Measurements from ENCODE around the gene SPINK8.

SPINK8 gene

DNA sequence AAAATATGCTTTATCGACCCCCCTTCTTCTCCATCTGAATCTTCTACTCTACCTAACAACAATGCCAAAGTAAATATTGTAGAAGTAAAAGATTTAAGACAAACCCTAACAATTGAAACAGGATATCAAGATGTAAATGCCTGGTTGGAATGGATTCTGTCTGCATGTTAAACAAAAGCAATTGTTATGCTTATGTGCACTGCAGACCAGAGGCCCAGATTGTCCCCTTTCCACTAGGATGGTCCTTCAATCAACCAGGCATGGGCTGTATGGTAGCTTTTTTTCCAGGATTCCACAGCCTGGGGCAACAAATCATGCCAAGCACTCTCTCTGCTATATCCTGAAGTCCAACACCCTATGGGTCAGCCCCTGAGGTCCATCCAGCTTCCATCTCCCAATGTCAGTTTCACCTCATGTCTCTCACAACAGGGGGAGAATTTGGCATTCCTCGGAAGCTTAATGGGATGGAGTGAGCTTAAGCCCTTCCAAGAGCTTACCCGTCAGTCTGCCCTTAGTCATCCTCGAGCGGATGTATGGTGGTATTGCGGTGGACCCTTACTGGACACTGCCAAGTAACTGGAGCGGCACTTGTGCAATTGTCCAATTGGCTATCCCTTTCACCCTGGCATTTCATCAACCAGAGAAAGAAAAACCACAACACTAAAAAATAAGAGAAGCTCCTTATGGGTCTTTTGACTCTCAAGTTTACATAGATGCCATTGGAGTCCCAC, 56.4 kb downstream of the SPINK8 start:
- no peak for TF ChIP-seq TCF4 (CRISPR knock-in tag; IDR thresholded peaks at IDR 0.05; ENCODE audit: borderline replicate concordance)
- no peak for TF ChIP-seq RARB (CRISPR knock-in tag; IDR thresholded peaks at IDR 0.05)
- ATAC-seq, result no peak

DNA sequence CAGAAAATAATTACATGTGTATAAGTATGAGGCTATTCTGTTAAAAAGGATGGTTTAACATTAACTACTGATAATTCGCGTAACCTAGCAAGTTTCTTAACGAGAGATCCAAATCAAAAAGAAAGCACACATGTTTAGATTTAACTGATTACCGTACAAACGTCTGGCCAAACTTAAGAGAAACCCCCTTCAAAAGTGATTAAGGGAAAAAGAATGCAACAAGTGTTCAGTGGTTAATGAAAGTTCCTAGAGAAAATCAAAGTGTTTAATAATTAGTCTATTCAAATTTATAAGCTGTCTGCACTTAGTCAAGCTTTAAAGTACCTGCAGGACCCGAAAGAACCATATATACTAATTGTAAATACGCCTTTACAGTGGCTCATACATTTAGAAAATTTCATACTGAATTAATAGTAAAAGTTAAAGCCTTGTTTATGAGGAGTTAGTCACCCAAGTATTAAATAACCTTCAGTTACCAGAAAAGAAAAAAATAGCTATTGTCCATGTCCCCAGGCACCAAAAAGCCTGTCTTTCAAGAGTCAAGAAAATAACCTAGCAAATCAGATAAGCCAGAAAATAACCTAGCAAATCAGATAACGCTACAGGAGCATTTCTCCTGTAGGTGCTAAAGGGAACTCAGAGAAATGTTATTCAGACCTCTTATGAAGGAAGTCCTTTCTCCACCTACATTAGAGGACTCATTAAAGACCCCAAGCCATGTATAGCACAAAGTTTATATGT, 58.0 kb downstream of the SPINK8 start:
- TF ChIP-seq, protein P1, sequence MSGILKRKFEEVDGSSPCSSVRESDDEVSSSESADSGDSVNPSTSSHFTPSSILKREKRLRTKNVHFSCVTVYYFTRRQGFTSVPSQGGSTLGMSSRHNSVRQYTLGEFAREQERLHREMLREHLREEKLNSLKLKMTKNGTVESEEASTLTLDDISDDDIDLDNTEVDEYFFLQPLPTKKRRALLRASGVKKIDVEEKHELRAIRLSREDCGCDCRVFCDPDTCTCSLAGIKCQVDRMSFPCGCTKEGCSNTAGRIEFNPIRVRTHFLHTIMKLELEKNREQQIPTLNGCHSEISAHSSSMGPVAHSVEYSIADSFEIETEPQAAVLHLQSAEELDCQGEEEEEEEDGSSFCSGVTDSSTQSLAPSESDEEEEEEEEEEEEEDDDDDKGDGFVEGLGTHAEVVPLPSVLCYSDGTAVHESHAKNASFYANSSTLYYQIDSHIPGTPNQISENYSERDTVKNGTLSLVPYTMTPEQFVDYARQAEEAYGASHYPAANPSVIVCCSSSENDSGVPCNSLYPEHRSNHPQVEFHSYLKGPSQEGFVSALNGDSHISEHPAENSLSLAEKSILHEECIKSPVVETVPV (CRISPR knock-in tag; IDR thresholded peaks at IDR 0.05), result no peak
- TF ChIP-seq ZFP3 (CRISPR knock-in tag; IDR thresholded peaks at IDR 0.05) (no peak), CSDC2 (CRISPR knock-in tag; IDR thresholded peaks at IDR 0.05) (no peak), ZC3H10 (CRISPR knock-in tag; IDR thresholded peaks at IDR 0.05) (no peak), ARNTL (CRISPR knock-in tag; IDR thresholded peaks at IDR 0.05; ENCODE audit: borderline replicate concordance, low read depth) (no peak), ZNF8 (CRISPR knock-in tag; IDR thresholded peaks at IDR 0.05) (no peak), OSR1 (CRISPR knock-in tag; IDR thresholded peaks at IDR 0.05) (no peak), ESRRG (CRISPR knock-in tag; IDR thresholded peaks at IDR 0.05) (no peak), ZNF70 (CRISPR knock-in tag; IDR thresholded peaks at IDR 0.05) (no peak), TCF4 (CRISPR knock-in tag; IDR thresholded peaks at IDR 0.05; ENCODE audit: borderline replicate concordance) (no peak), ISL1 (CRISPR knock-in tag; IDR thresholded peaks at IDR 0.05) (no peak)
- TF ChIP-seq, protein P2, sequence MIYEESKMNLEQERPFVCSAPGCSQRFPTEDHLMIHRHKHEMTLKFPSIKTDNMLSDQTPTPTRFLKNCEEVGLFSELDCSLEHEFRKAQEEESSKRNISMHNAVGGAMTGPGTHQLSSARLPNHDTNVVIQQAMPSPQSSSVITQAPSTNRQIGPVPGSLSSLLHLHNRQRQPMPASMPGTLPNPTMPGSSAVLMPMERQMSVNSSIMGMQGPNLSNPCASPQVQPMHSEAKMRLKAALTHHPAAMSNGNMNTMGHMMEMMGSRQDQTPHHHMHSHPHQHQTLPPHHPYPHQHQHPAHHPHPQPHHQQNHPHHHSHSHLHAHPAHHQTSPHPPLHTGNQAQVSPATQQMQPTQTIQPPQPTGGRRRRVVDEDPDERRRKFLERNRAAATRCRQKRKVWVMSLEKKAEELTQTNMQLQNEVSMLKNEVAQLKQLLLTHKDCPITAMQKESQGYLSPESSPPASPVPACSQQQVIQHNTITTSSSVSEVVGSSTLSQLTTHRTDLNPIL (CRISPR knock-in tag; IDR thresholded peaks at IDR 0.05; ENCODE audit: low read depth), result no peak
- no peak for ATAC-seq

DNA sequence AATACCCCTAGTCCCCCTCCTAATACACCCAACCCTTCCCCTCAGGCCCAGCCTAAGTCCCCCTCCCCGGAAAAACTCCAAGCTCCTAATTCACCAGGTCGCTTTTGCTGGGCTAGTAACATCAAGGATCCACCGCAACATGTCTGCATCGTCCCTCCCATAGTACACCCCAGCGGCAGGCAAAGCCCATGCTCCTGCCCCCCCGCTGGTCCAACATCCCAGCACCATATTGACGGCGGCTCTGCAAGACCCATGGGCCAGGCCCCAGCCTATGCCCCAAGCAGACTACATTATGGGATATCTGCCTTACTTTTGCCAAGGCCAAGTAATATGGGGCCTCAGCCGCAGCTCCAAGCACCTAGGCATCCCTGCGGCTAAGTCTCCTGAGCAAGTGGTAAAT, 59.0 kb downstream of the SPINK8 start:
- ATAC-seq, result no peak
- TF ChIP-seq ESRRG (CRISPR knock-in tag; IDR thresholded peaks at IDR 0.05), result no peak
- TF ChIP-seq ZFP30 (CRISPR knock-in tag; IDR thresholded peaks at IDR 0.05), result no peak
- TF ChIP-seq, protein P3, sequence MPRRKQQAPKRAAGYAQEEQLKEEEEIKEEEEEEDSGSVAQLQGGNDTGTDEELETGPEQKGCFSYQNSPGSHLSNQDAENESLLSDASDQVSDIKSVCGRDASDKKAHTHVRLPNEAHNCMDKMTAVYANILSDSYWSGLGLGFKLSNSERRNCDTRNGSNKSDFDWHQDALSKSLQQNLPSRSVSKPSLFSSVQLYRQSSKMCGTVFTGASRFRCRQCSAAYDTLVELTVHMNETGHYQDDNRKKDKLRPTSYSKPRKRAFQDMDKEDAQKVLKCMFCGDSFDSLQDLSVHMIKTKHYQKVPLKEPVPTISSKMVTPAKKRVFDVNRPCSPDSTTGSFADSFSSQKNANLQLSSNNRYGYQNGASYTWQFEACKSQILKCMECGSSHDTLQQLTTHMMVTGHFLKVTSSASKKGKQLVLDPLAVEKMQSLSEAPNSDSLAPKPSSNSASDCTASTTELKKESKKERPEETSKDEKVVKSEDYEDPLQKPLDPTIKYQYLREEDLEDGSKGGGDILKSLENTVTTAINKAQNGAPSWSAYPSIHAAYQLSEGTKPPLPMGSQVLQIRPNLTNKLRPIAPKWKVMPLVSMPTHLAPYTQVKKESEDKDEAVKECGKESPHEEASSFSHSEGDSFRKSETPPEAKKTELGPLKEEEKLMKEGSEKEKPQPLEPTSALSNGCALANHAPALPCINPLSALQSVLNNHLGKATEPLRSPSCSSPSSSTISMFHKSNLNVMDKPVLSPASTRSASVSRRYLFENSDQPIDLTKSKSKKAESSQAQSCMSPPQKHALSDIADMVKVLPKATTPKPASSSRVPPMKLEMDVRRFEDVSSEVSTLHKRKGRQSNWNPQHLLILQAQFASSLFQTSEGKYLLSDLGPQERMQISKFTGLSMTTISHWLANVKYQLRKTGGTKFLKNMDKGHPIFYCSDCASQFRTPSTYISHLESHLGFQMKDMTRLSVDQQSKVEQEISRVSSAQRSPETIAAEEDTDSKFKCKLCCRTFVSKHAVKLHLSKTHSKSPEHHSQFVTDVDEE (CRISPR knock-in tag; IDR thresholded peaks at IDR 0.05), result no peak
- no peak for TF ChIP-seq ISL1 (CRISPR knock-in tag; IDR thresholded peaks at IDR 0.05)
- no peak for TF ChIP-seq OSR1 (CRISPR knock-in tag; IDR thresholded peaks at IDR 0.05)
- no peak for TF ChIP-seq TCF4 (CRISPR knock-in tag; IDR thresholded peaks at IDR 0.05; ENCODE audit: borderline replicate concordance)
- TF ChIP-seq, protein P4, sequence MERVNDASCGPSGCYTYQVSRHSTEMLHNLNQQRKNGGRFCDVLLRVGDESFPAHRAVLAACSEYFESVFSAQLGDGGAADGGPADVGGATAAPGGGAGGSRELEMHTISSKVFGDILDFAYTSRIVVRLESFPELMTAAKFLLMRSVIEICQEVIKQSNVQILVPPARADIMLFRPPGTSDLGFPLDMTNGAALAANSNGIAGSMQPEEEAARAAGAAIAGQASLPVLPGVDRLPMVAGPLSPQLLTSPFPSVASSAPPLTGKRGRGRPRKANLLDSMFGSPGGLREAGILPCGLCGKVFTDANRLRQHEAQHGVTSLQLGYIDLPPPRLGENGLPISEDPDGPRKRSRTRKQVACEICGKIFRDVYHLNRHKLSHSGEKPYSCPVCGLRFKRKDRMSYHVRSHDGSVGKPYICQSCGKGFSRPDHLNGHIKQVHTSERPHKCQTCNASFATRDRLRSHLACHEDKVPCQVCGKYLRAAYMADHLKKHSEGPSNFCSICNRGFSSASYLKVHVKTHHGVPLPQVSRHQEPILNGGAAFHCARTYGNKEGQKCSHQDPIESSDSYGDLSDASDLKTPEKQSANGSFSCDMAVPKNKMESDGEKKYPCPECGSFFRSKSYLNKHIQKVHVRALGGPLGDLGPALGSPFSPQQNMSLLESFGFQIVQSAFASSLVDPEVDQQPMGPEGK (CRISPR knock-in tag; IDR thresholded peaks at IDR 0.05; ENCODE audit: borderline replicate concordance), result no peak
- no peak for TF ChIP-seq ZFP3 (CRISPR knock-in tag; IDR thresholded peaks at IDR 0.05)
- TF ChIP-seq, protein P2 (CRISPR knock-in tag; IDR thresholded peaks at IDR 0.05; ENCODE audit: low read depth), result no peak
- no peak for TF ChIP-seq SNAI2 (CRISPR knock-in tag; IDR thresholded peaks at IDR 0.05)
- TF ChIP-seq ZNF70 (CRISPR knock-in tag; IDR thresholded peaks at IDR 0.05), result no peak
- TF ChIP-seq ZC3H10 (CRISPR knock-in tag; IDR thresholded peaks at IDR 0.05), result no peak
- TF ChIP-seq CSDC2 (CRISPR knock-in tag; IDR thresholded peaks at IDR 0.05), result no peak
- TF ChIP-seq RARB (CRISPR knock-in tag; IDR thresholded peaks at IDR 0.05), result no peak
- TF ChIP-seq PPARA (CRISPR knock-in tag; IDR thresholded peaks at IDR 0.05; ENCODE audit: borderline replicate concordance), result no peak
- TF ChIP-seq, protein P1 (CRISPR knock-in tag; IDR thresholded peaks at IDR 0.05), result no peak
- no peak for TF ChIP-seq BACH2 (CRISPR knock-in tag; IDR thresholded peaks at IDR 0.05; ENCODE audit: borderline replicate concordance)
- TF ChIP-seq ARNTL (CRISPR knock-in tag; IDR thresholded peaks at IDR 0.05; ENCODE audit: borderline replicate concordance, low read depth), result no peak
- TF ChIP-seq ZNF8 (CRISPR knock-in tag; IDR thresholded peaks at IDR 0.05), result no peak
